ENCODE data around the gene TSPAN18. TPM values are rescaled to one million over a fixed set of nuclear protein-coding genes. Genes with fewer than 3 reads are reported as not detected.

The TSPAN18 gene
- total RNA-seq, 1 experiment from 2014 or later, result 21.3 TPM

- ATAC-seq (peak; percentile 36; the same call in 1 of the 2 replicates), DNase-seq (ENCODE audit: low read depth, low spot score) (no peak)
- intact Hi-C loops (cut with micrococcal nuclease; ENCODE audit: unreplicated experiment), result no loop called here
- ChIA-PET POLR2A (no interaction called here), CTCF (interaction anchor here (0.7 kb wide), 1 partner anchor 60 kb away, joined by 3 read pairs; no protein-coding TSS in a partner anchor)
- no peaks in the 10 kb centered on the region for H3K9me3 ChIP-seq (ENCODE audit: control insufficient read depth, insufficient read depth, low read depth, low read length)
- H3K27ac ChIP-seq (ENCODE audit: low read length), result no peak overlapping the region
- peaks cover 7% of the 10 kb centered on the region for H3K4me1 ChIP-seq (ENCODE audit: control insufficient read depth, insufficient read depth, low read length)
- H3K4me3 ChIP-seq (ENCODE audit: low read depth in 2 of 2, low read length in 2 of 2), result no peak overlapping the region
- H3K36me3 ChIP-seq (ENCODE audit: control insufficient read depth, insufficient read depth, low read length), result no peaks in the 10 kb centered on the region
- in situ Hi-C loops (cut with HindIII; ENCODE audit: low pct_unique_long_range_greater_than_20kb, low sequenced_read_pairs), result no loop called here
- BruUV-seq (replicated peaks), result no TSS peak
- no peaks in the 10 kb centered on the region for H3K27me3 ChIP-seq (ENCODE audit: control insufficient read depth, insufficient read depth, low read length)
- TF ChIP-seq CTCF (IDR thresholded peaks at IDR 0.05) (no peak), SIN3A (IDR thresholded peaks at IDR 0.05; ENCODE audit: borderline replicate concordance, insufficient read depth, low read depth, low read length) (no peak), REST (IDR thresholded peaks at IDR 0.05; ENCODE audit: insufficient read depth in 1 of 2, low read depth in 2 of 2, low read length in 1 of 2) (no peak), TCF7L2 (IDR thresholded peaks at IDR 0.05; ENCODE audit: low read depth, low read length) (no peak), POLR2AphosphoS5 (IDR thresholded peaks at IDR 0.05; ENCODE audit: low read depth, low read length) (no peak)
These were observed 47.3 kb downstream of the TSPAN18 start for GRCh38 chr11:44774108-44774507.

GRCh38 chr11:44774731-44775130 is 48.0 kb downstream of the TSPAN18 start:
- CTCF ChIA-PET, result interaction anchor here (0.6 to 0.7 kb wide), 5 partner anchors 17 to 152 kb away, joined by 3 to 6 read pairs (median 3); no protein-coding TSS in a partner anchor
- no peaks in the 10 kb centered on the region for H3K27me3 ChIP-seq (ENCODE audit: control insufficient read depth, insufficient read depth, low read length)
- H3K4me1 ChIP-seq (ENCODE audit: control insufficient read depth, insufficient read depth, low read length), result peaks cover 7% of the 10 kb centered on the region
- no peak overlapping the region for H3K27ac ChIP-seq (ENCODE audit: low read length)
- no peak overlapping the region for H3K4me3 ChIP-seq (ENCODE audit: low read depth in 2 of 2, low read length in 2 of 2)
- POLR2A ChIA-PET, result no interaction called here
- BruUV-seq (replicated peaks), result no TSS peak
- no peak for ATAC-seq
- H3K9me3 ChIP-seq (ENCODE audit: control insufficient read depth, insufficient read depth, low read depth, low read length), result no peaks in the 10 kb centered on the region
- H3K36me3 ChIP-seq (ENCODE audit: control insufficient read depth, insufficient read depth, low read length), result no peaks in the 10 kb centered on the region
- DNase-seq (ENCODE audit: low read depth, low spot score), result no peak
- intact Hi-C loops (cut with micrococcal nuclease; ENCODE audit: unreplicated experiment) (loop anchor here (5.0 kb wide), 1 partner anchor 47 kb away; the partner anchor contains the start of gene TSPAN18), in situ Hi-C loops (cut with HindIII; ENCODE audit: low pct_unique_long_range_greater_than_20kb, low sequenced_read_pairs) (no loop called here)
- no peak for TF ChIP-seq SIN3A (IDR thresholded peaks at IDR 0.05; ENCODE audit: borderline replicate concordance, insufficient read depth, low read depth, low read length)
- no peak for TF ChIP-seq REST (IDR thresholded peaks at IDR 0.05; ENCODE audit: insufficient read depth in 1 of 2, low read depth in 2 of 2, low read length in 1 of 2)
- TF ChIP-seq TCF7L2 (IDR thresholded peaks at IDR 0.05; ENCODE audit: low read depth, low read length), result no peak
- no peak for TF ChIP-seq POLR2AphosphoS5 (IDR thresholded peaks at IDR 0.05; ENCODE audit: low read depth, low read length)
- TF ChIP-seq CTCF (IDR thresholded peaks at IDR 0.05), result no peak

Measured in Panc1 (cell line).